OCI-LY7 (cell line): ENCODE results near the gene MAN1C1. TPM values are rescaled to one million over a fixed set of nuclear protein-coding genes. Genes with fewer than 3 reads are reported as not detected.

Experiments used
- BruUV-seq: library from RNA; stranded (reverse); fragments of 400-500 nt; replicated peaks from 2 replicates; lab custom pipeline; 2021; lab: Mats Ljungman, UMichigan
- CTCF ChIA-PET: fragments of 300-600 bp; sonication (Branson Sonifier 250); formaldehyde crosslinking; loops from one replicate; lab custom pipeline; 2022; ENCODE audit warnings: antibody characterized with exemption; ENCODE audit not compliant: unreplicated experiment; lab: Charles Lee
- POLR2A ChIA-PET: fragments of 300-600 bp; sonication (Branson Sonifier 250); formaldehyde crosslinking; loops from one replicate; lab custom pipeline; 2022; ENCODE audit warnings: antibody characterized with exemption; lab: Charles Lee
- DNase-seq: peaks from one replicate; pipeline ENCODE4 v3.0.0-alpha.2; 2015; ENCODE audit warnings: low spot score
- H2AFZ ChIP-seq: fragments of 200-600 bp; sonication (generic), shearing (Covaris generic); 2 replicates; pipeline ENCODE4 v1.6.1; 2014; ENCODE audit warnings: mild to moderate bottlenecking, antibody characterized with exemption, low read length, moderate library complexity
- H3K27ac ChIP-seq: fragments of 200-600 bp; sonication (generic); 2 replicates; pipeline ENCODE4 v1.5.1; 2014; ENCODE audit warnings: mixed run types, low read depth, mild to moderate bottlenecking, moderate library complexity, low read length, inconsistent platforms; ENCODE audit not compliant: poor library complexity, severe bottlenecking
- H3K36me3 ChIP-seq: fragments of 200-600 bp; sonication (generic); 2 replicates; pipeline ENCODE4 v1.6.1; 2014; ENCODE audit warnings: mild to moderate bottlenecking, antibody characterized with exemption, low read length, moderate library complexity, mixed read lengths; ENCODE audit not compliant: insufficient read depth
- H3K4me1 ChIP-seq: fragments of 200-600 bp; sonication (generic); 2 replicates; pipeline ENCODE4 v1.5.1; 2014; ENCODE audit warnings: mild to moderate bottlenecking, low read length; ENCODE audit not compliant: insufficient read depth, poor library complexity, severe bottlenecking
- H3K4me2 ChIP-seq: fragments of 200-600 bp; sonication (generic); 2 replicates; pipeline ENCODE4 v1.6.1; 2014; ENCODE audit warnings: mild to moderate bottlenecking, low read length
- H3K4me3 ChIP-seq: fragments of 200-600 bp; sonication (generic); 2 replicates; pipeline ENCODE4 v1.5.1; 2014; ENCODE audit warnings: mild to moderate bottlenecking, low read depth, low read length; ENCODE audit not compliant: poor library complexity, severe bottlenecking
- H3K79me2 ChIP-seq: fragments of 200-600 bp; sonication (generic); 2 replicates; pipeline ENCODE4 v1.6.1; 2016; ENCODE audit warnings: low read depth, mild to moderate bottlenecking, low read length, moderate library complexity, mixed read lengths; ENCODE audit not compliant: insufficient read depth
- H3K9me2 ChIP-seq: fragments of 200-600 bp; sonication (generic); 2 replicates; pipeline ENCODE4 v1.6.1; 2016; ENCODE audit warnings: mild to moderate bottlenecking, low read length, mixed read lengths; ENCODE audit not compliant: insufficient read depth
- H3K9me3 ChIP-seq: fragments of 200-600 bp; sonication (generic); 2 replicates; pipeline ENCODE4 v1.6.1; 2014; ENCODE audit warnings: mild to moderate bottlenecking, mixed run types, low read length, mixed read lengths
- H4K20me1 ChIP-seq: fragments of 200-600 bp; sonication (generic); 2 replicates; pipeline ENCODE4 v1.6.1; 2014; ENCODE audit warnings: mild to moderate bottlenecking, antibody characterized with exemption, low read length, moderate library complexity, mixed read lengths; ENCODE audit not compliant: insufficient read depth
- EZH2phosphoT487 ChIP-seq: fragments of 200-600 bp; sonication (generic); IDR thresholded peaks from 2 replicates; pipeline ENCODE4 v1.6.1; 2018; ENCODE audit warnings: low read depth, borderline replicate concordance, mild to moderate bottlenecking, mixed run types, antibody characterized with exemption, low read length, moderate library complexity, mixed read lengths
- intact Hi-C: fragments of 100-400 bp; cut with micrococcal nuclease; formaldehyde crosslinking; loops from one replicate; pipeline ENCODE4 v1.10.0; 2022; ENCODE audit not compliant: unreplicated experiment
- total RNA-seq, 2 experiments: library from RNA; depleted of rRNA in 1 of 2; stranded (reverse); fragments of >200 nt in 1 of 2; shearing (Covaris generic) in 1 of 2; gene quantifications; 2 replicates each; pipeline ENCODE4 v1.2.3, GENCODE V29; 2014 to 2022
- TF ChIP-seq, protein P1 (sequence below): fragments of 200-600 bp; sonication (generic); conservative IDR thresholded peaks from 2 replicates; pipeline ENCODE4 v1.5.1; 2014; ENCODE audit warnings: mild to moderate bottlenecking, antibody characterized with exemption, low read length, moderate library complexity, mixed read lengths

Gene MAN1C1
- total RNA-seq, 2 experiments from 2014 or later = 3.0 to 4.9 TPM

DNA sequence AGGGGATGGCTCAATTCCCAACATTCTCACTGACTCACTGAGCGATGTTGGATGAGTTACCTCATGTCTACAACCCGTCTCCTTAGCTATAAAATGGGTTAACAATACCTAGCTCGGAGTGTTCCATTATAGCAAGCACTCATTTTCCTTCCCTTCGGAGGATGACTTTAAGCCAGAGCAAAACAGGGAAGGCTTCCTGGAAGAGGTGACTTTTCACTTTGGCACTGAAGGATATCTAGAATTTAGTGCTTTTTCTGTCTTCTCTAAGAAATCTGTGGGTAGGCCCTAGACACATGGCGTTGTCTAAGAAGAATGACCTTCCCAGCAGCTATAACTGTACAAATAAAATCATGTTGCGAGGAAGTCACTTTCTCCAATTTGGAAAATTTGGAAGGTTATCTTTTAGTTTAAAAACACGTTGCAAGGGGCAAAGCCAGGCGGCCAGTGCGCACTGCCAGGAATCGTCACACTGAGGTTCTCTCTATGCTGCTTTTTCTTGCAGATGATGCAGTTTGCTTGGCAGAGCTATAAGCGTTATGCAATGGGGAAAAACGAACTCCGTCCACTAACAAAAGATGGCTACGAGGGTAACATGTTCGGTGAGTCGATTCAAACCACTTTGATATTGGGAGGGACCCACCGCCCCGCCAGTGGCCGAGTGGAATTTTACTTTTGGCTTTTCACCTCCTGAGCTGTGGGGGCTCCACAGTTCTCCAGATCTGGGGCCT, 69.5 kb downstream of the MAN1C1 start:
- Histone ChIP-seq H3K4me2 (no peak overlapping the region), H4K20me1 (no peaks in the 10 kb centered on the region), H3K9me3 (no peaks in the 10 kb centered on the region), H3K27ac (no peak overlapping the region), H3K4me3 (no peak overlapping the region), H3K36me3 (no peaks in the 10 kb centered on the region), H3K9me2 (no peaks in the 10 kb centered on the region), H3K4me1 (peaks cover 7% of the 10 kb centered on the region), H3K79me2 (no peaks in the 10 kb centered on the region), H2AFZ (no peak overlapping the region)
- TF ChIP-seq, protein P1, sequence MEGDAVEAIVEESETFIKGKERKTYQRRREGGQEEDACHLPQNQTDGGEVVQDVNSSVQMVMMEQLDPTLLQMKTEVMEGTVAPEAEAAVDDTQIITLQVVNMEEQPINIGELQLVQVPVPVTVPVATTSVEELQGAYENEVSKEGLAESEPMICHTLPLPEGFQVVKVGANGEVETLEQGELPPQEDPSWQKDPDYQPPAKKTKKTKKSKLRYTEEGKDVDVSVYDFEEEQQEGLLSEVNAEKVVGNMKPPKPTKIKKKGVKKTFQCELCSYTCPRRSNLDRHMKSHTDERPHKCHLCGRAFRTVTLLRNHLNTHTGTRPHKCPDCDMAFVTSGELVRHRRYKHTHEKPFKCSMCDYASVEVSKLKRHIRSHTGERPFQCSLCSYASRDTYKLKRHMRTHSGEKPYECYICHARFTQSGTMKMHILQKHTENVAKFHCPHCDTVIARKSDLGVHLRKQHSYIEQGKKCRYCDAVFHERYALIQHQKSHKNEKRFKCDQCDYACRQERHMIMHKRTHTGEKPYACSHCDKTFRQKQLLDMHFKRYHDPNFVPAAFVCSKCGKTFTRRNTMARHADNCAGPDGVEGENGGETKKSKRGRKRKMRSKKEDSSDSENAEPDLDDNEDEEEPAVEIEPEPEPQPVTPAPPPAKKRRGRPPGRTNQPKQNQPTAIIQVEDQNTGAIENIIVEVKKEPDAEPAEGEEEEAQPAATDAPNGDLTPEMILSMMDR = no peak
- no peak for TF ChIP-seq EZH2phosphoT487
- intact Hi-C loops = no loop called here
- CTCF ChIA-PET = no interaction called here
- POLR2A ChIA-PET = interaction anchor here (0.6 kb wide), 2 partner anchors 307 to 829 kb away, joined by 3 to 10 read pairs; no protein-coding TSS in a partner anchor
- no peak for DNase-seq
- BruUV-seq = no TSS peak

DNA sequence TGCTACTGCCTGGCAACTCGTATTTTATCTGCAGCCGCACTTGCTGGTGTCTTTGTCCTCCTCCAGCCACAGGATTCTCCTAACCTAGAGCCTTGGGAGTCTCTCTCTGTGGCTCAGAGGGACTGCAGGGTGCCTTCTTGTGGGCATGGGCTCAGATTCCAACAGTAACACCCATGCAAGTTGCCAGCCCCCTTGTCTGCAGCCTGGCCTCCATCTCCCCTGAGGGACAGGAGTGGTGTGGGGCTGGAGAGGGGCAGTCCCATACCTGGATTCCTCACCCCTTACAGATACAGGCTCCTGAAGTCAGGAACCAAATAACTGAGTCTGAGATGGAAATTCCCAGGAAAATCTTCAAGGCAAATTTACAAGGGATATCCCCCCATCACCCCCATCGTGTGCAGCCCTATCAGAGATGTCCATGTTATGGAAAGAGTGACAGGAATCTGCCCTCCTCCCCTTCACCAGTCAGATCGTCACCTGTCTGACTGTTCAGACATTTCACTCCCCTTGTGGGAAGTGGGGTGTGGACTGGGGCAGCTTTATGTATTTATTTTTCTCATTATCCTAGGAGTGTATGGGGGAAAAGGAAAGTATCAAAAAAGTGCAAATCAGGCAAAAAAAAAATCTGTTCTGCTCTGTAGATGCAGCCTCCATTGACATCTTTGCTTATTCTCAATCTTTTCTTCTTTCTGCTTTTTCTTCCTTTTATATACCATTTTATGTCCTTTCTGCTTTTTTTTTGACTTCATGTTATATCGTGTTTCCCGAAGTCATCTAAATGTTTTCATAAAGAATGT, 70.8 kb downstream of the MAN1C1 start:
- Histone ChIP-seq H3K4me3 (no peak overlapping the region), H3K36me3 (no peaks in the 10 kb centered on the region), H3K79me2 (no peaks in the 10 kb centered on the region), H3K9me2 (no peaks in the 10 kb centered on the region), H2AFZ (no peak overlapping the region), H3K4me2 (no peak overlapping the region), H4K20me1 (no peaks in the 10 kb centered on the region), H3K27ac (no peak overlapping the region), H3K4me1 (no peaks in the 10 kb centered on the region), H3K9me3 (no peaks in the 10 kb centered on the region)
- TF ChIP-seq, protein P1 = no peak
- no peak for TF ChIP-seq EZH2phosphoT487
- DNase-seq = no peak
- intact Hi-C loops = no loop called here
- ChIA-PET CTCF (no interaction called here), POLR2A (no interaction called here)
- no TSS peak for BruUV-seq
